B cell (primary cell): Measurements from ENCODE around the gene ARHGEF4.

Experiments used
- EZH2 ChIP-seq: IDR thresholded peaks from 2 replicates; pipeline ENCODE4 v1.6.1; 2012; ENCODE audit warnings: borderline replicate concordance, low read depth, mild to moderate bottlenecking, moderate library complexity, low read length; ENCODE audit not compliant: insufficient read depth, poor library complexity, severe bottlenecking
- TF ChIP-seq, protein P1 (sequence below): fragments of 200-600 bp; IDR thresholded peaks from one replicate; pipeline ENCODE4 v1.8.0; 2022; ENCODE audit warnings: antibody characterized with exemption, mild to moderate bottlenecking

DNA sequence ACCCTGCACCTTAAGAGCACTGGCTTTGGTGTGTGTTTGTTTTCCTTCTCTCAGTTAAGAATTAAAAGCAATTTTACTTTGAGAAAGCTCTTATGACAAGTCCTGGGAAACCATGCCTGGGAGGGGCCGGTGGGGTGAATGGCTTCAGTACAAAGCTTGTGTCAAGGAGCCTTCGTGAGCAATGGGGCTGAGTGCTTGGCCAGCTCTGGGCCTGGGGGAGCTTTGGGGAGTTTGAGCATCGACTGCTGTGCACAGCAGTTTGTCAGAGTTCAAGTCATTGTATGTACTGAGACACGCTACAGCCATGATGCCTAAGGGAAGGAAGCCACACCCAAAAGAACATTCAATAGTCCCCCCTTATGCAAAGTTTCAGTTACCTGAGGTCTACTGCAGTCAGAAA lies 75.8 kb downstream of the ARHGEF4 start:
- TF ChIP-seq, protein P1, sequence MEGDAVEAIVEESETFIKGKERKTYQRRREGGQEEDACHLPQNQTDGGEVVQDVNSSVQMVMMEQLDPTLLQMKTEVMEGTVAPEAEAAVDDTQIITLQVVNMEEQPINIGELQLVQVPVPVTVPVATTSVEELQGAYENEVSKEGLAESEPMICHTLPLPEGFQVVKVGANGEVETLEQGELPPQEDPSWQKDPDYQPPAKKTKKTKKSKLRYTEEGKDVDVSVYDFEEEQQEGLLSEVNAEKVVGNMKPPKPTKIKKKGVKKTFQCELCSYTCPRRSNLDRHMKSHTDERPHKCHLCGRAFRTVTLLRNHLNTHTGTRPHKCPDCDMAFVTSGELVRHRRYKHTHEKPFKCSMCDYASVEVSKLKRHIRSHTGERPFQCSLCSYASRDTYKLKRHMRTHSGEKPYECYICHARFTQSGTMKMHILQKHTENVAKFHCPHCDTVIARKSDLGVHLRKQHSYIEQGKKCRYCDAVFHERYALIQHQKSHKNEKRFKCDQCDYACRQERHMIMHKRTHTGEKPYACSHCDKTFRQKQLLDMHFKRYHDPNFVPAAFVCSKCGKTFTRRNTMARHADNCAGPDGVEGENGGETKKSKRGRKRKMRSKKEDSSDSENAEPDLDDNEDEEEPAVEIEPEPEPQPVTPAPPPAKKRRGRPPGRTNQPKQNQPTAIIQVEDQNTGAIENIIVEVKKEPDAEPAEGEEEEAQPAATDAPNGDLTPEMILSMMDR = no peak
- no peak for TF ChIP-seq EZH2
